Fibroblast of peridontal ligament (primary cell): ENCODE results near the gene KCNT2.
A peak's percentile ranks its signal among the peaks of the same experiment; 100 is the strongest.
"Not testable (repeated sequence)": the region's sequence is repeated elsewhere in the genome, so short reads cannot be mapped to it uniquely, and the experiment has no call there.

Experiments used
- DNase-seq: peaks from one replicate; pipeline ENCODE4 v3.0.0-alpha.2; 2010; ENCODE audit errors: extremely low read depth

KCNT2 gene

GRCh38 chr1:196515904-196516303 lies 92.3 kb downstream of the KCNT2 start:
- no peak for DNase-seq

- DNase-seq, result no peak
Observed at GRCh38 chr1:196513821-196514220, 94.4 kb downstream of the KCNT2 start.

GRCh38 chr1:196510451-196510850 lies 97.8 kb downstream of the KCNT2 start:
- DNase-seq, result no peak

- DNase-seq, result not testable (repeated sequence)
Observed at GRCh38 chr1:196504224-196504623, 104.0 kb downstream of the KCNT2 start.

DNA sequence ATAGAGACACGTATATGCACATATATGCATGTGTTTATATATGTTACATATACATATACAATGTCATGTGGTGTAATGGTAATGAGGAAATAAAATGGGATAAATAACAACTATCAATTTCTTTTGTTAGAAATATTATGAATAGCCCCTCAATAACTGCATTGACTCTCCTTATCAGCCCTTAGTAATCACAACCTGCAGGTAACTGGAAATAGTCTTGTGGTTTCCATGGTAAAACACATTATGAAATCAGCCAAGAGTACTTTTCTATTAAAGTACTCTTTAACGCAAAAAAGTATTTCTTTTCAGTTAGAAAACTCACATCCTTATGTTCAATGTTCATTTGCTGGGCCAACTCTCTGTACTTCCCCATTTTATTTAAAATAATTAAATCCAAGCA lies 105.8 kb downstream of the KCNT2 start:
- DNase-seq, result no peak

DNA sequence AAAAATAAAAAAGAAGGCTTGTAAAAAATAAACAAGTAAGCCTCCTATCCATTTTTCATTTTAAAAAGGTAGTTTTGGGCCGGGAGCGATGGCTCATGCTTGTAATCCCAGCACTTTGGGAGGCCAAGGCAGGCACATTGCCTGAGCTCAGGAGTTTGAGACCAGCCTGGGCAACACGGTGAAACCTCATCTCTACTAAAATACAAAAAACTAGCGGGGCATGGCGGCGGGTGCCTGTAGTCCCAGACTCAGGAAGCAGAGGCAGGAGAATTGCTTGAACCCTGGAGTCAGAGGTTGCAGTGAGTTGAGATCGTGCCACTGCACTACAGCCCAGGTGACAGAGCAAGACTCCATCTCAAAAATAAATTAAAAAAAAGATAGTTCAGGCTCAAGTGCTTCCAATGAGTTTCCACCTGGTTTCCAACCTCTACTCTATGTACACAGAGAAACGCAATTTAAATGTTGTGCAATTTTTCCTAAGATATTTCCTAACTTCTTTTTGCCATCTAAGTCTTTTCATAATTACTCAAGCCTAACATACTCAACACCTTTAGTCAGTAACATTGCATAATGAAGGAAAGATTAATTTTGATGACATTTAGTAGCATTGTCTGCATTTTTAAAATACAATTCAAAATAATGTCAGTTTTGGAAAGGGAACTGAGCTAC lies 106.3 kb downstream of the KCNT2 start:
- no peak for DNase-seq

GRCh38 chr1:196497817-196498216 lies 110.4 kb downstream of the KCNT2 start:
- DNase-seq, result no peak

DNA sequence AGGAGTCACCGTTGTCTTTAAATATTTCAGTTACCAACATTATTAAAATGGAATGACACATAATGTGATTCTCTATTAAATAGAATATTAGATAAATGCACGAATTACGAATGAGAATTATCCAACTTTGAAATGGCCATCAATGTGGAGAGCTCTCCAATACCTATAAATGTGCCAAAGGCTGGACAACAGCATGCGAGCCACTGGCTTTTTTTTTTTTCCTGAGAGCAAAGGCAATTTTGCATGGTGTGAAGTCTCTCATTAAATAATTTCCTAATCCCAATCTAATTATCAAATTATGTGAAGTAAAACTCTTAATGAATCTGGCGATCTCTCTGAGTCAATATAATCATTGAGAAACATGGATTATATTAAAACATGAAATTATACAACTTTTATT lies 113.5 kb downstream of the KCNT2 start:
- no peak for DNase-seq

- DNase-seq, result no peak
Observed at GRCh38 chr1:196493881-196494280, 114.4 kb downstream of the KCNT2 start.

DNA sequence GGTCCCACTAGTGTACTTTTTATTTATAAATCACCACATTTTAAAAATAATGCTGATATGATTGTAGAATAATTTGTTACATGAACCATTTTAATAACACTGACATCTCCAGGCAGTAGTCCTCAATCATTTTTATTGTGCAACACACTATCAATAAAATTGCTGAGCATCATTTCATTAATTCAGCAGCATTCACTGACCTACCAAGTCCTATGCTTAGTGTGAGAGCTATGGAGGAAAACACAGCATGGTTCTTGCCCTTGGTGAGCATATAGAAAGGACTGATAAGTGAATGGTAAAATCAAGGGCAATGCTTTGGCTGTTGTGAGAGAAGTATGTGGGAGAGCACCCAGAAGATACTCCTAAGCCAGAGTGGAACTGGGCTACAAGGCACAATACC lies 119.7 kb downstream of the KCNT2 start:
- DNase-seq, result no peak

DNA sequence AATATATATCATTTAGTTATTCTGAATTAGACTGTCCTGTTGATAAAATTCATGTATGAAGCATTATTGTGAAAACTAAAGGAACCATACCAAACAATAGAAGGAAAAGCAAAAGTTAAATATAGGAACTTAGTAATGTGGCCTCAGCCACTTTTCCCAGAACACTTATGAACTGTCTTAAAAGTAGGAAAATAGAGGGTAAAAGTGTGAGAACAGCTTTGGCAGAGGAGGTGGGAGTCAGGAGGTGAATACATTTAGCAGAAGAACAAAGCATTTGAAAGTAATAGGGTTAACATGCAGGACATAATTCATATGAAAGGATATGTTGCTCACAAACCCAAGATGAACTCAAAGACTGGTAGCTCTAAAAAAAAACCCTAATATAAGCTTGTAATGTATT lies 121.9 kb downstream of the KCNT2 start:
- DNase-seq, result no peak

DNA sequence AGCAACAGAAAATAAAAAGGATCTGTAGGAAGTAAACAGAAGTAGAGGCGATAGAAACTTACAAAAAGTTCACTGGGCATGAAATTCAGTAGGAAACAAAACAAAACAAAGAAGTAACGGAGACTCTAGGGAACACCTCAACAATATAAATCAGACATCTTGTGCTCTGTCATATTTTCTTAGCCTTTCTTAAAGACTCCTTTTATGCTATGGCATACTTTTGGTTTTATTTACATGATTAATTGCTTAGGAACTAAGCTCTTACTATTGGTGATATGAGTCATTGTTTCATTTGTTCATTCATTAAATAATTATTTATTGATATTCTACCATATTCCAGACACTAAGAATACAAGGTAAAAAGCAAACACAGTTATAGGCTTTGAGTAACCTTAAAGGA lies 126.6 kb downstream of the KCNT2 start:
- DNase-seq, result no peak

DNA sequence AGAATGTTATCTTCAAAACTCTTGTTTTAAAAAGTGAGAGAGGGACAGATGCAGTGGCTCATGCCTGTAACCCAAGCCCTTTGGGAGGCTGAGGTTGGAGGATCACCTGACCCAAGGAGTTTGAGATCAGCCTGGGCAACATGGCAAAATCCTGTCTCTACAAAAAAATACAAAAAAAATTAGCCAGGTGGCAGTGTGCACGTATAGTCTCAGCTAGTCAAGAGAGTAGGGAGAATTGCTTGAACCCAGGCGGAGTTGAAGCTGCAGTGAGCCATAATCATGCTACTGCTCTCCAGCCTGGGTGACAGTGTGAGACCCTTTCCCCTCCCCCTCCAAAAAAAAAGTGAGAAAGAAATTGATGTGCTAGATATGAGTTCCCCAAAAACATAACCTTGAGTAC lies 131.0 kb downstream of the KCNT2 start:
- DNase-seq, result no peak

GRCh38 chr1:196467230-196467925 lies 140.9 kb downstream of the KCNT2 start:
- DNase-seq, result no peak

DNA sequence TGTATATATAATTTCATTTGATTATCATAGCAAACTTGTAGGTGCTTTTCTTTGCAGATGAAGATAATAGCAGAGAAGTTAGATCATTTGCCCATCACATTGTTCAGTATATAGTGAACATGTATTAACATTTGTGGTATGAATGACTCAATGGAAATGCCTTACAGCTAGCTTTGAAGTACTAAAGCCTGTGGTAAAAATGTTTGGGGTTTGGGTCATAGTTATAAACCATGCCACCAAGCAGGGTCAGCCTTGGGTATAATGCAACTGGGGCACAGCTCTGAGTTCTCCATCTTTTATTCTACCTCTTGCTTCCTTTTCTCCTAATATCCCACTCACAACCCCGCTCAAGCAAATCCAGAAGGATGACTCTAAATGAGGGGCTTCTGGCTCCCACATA lies 141.6 kb downstream of the KCNT2 start:
- DNase-seq, result peak; percentile 75

GRCh38 chr1:196466166-196466565 lies 142.1 kb downstream of the KCNT2 start:
- DNase-seq, result peak; percentile 46

DNA sequence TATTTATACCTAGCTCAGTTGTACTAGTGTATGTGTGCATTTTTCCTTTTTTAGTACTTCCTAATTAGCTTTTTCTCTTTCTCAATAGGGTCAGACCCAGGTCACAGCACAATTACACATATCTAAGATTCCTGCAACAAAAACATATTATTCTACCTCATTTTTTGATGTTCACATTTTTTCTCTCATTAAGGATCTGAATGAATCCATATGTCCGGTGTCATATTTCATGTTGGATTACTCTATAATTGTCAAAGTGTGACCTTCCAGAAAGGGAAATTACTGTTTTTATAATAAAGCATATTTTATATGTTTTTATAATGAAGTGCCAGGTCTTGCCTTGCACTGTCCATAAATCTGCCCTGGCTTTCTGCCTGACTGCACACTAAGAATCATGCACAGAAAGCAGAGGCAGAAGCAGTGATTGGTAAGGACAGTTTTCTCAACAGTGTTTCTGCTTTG lies 143.7 kb downstream of the KCNT2 start:
- peak; percentile 74 for DNase-seq

DNA sequence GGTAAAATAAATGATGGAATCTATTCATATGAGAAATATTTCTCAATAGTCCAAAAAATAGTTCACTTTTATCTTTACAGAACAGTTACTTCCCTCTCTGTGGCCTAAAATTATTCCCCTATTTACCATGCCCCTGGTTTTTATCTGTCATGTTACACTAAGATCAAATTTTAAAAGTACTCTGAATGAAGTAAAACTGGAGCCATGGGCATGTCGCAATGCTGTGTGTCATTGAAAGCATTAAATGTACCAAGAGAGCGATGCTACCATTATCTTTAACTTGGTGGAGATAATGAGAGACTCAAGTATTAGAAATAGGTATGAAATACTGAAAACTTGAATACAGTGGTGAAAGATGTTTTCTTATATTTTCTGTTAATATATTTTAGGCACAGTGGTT lies 146.2 kb downstream of the KCNT2 start:
- peak; percentile 11 for DNase-seq

GRCh38 chr1:196461521-196461920 lies 146.7 kb downstream of the KCNT2 start:
- no peak for DNase-seq

DNA sequence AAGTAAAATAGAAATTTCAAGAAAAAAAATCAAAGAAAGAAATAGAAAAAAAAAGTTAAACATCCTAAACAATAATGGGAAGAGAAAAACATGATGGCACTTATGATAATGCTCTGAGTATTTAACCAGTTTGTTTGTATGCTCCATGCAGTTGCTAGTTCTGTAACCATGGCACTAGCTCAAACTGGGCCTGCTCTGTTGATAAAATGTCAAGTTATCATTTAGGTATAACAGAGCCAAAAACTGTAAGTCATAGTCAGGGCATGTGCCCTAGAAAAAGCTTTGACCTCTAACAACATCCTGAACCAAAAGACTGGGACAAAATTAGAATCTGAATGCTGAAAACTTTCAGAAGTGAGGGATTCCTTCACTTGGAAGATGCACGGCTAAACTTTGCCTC lies 148.9 kb downstream of the KCNT2 start:
- DNase-seq, result peak; percentile 33

GRCh38 chr1:196454792-196455191 lies 153.4 kb downstream of the KCNT2 start:
- DNase-seq, result no peak

GRCh38 chr1:196451103-196451502 lies 157.1 kb downstream of the KCNT2 start:
- DNase-seq, result no peak
